Prostate gland (tissue), 2 donors: Measurements from ENCODE around the gene TEAD3. TPM values are rescaled to one million over a fixed set of nuclear protein-coding genes. Genes with fewer than 3 reads are reported as not detected.

Experiments
- DNase-seq: peaks from one replicate; pipeline ENCODE4 v3.0.0-alpha.2; 2019; ENCODE audit warnings: low spot score
- H3K27ac ChIP-seq, 2 donors: fragments of 200-600 bp; sonication (generic); 2 replicates each; pipeline ENCODE4 v1.5.1; 2017 to 2019
- H3K27me3 ChIP-seq: fragments of 200-600 bp; sonication (generic); replicated peaks from 2 replicates; pipeline ENCODE4 v1.5.1; 2019; ENCODE audit not compliant: insufficient read depth
- H3K36me3 ChIP-seq, 2 donors: fragments of 200-600 bp; sonication (generic); 1 replicate in 1 of 2; 2 replicates in 1 of 2; pipeline versions ENCODE4 v1.5.1 to v1.8.1; 2017 to 2019
- H3K4me1 ChIP-seq: fragments of 200-600 bp; sonication (generic); replicated peaks from 2 replicates; pipeline ENCODE4 v1.5.1; 2019
- H3K4me3 ChIP-seq, 2 donors: fragments of 200-600 bp; sonication (generic); 2 replicates each; pipeline ENCODE4 v1.5.1; 2017 to 2019
- H3K9me3 ChIP-seq: fragments of 200-600 bp; sonication (generic); 2 replicates; pipeline ENCODE4 v1.5.1; 2017
- CTCF ChIP-seq, 4 experiments: fragments of 200-600 bp in 2 of 4; fragments of 450-650 bp in 2 of 4; sonication (generic) in 2 of 4; IDR thresholded peaks; 1 replicate in 3 of 4; 2 replicates in 1 of 4; pipeline ENCODE4 v1.5.1; 2016 to 2019; ENCODE audit warnings: antibody characterized with exemption in 4 of 4, mild to moderate bottlenecking in 2 of 4, moderate library complexity in 2 of 4
- POLR2A ChIP-seq: fragments of 450-650 bp; IDR thresholded peaks from one replicate; pipeline ENCODE4 v1.6.1; 2016; ENCODE audit warnings: antibody characterized with exemption, mild to moderate bottlenecking
- POLR2AphosphoS5 ChIP-seq: sonication (generic); formaldehyde crosslinking; IDR thresholded peaks from one replicate; pipeline ENCODE4 v1.6.1; 2017; ENCODE audit warnings: antibody characterized with exemption
- WGBS: methylation state at CpG from one replicate; pipeline ENCODE4 v1.1.5; 2018; 5-methylcytosine and 5-hydroxymethylcytosine counted together
- intact Hi-C: fragments of 100-400 bp; cut with DNase I; formaldehyde crosslinking; loops from one replicate; pipeline ENCODE4 v1.14.2; 2022
- total RNA-seq, 2 donors: library from RNA; depleted of rRNA; stranded (reverse); fragments of >200 nt; gene quantifications; one replicate each; pipeline ENCODE4 v1.1.0, GENCODE V29; 2016

TEAD3 gene
- total RNA-seq, 2 donors from 2014 or later = 34.1 to 41.1 TPM

- intact Hi-C loops = no loop called here
- Histone ChIP-seq H3K9me3 (no peaks in the 10 kb centered on the region), H3K27ac (no peak overlapping the region), H3K4me3 (no peak overlapping the region), H3K36me3 (no peaks in the 10 kb centered on the region), H3K27me3 (no peaks in the 10 kb centered on the region), H3K4me1 (no peaks in the 10 kb centered on the region)
- TF ChIP-seq POLR2A (no peak), POLR2AphosphoS5 (no peak), CTCF (IDR thresholded peaks at IDR 0.05) (no peak)
- 73% methylated on average over 2 of the region's 2 CpGs for WGBS
- DNase-seq = no peak
Measured at GRCh38 chr6:35508027-35508426, 11.1 kb upstream of the TEAD3 start.

- DNase-seq = no peak
- no peaks in the 10 kb centered on the region for H3K4me1 ChIP-seq
- H3K36me3 ChIP-seq = no peaks in the 10 kb centered on the region
- WGBS = 100% methylated on average over 2 of the region's 2 CpGs
- intact Hi-C loops = no loop called here
- no peak overlapping the region for H3K27ac ChIP-seq
- H3K27me3 ChIP-seq = no peaks in the 10 kb centered on the region
- H3K4me3 ChIP-seq = no peak overlapping the region
- H3K9me3 ChIP-seq = no peaks in the 10 kb centered on the region
- TF ChIP-seq POLR2A = no peak
- no peak for TF ChIP-seq POLR2AphosphoS5
- no peak for TF ChIP-seq CTCF (IDR thresholded peaks at IDR 0.05)
Measured at GRCh38 chr6:35507221-35507620, 10.3 kb upstream of the TEAD3 start.

- Histone ChIP-seq H3K4me3 (no peak overlapping the region), H3K27ac (no peak overlapping the region), H3K27me3 (no peaks in the 10 kb centered on the region), H3K9me3 (no peaks in the 10 kb centered on the region), H3K4me1 (no peaks in the 10 kb centered on the region), H3K36me3 (no peaks in the 10 kb centered on the region)
- no peak for DNase-seq
- intact Hi-C loops = no loop called here
- 94% methylated on average over 3 of the region's 3 CpGs for WGBS
- TF ChIP-seq CTCF (IDR thresholded peaks at IDR 0.05) (no peak), POLR2AphosphoS5 (no peak), POLR2A (no peak)
Measured at GRCh38 chr6:35506536-35506935, 9.7 kb upstream of the TEAD3 start.

- H3K4me1 ChIP-seq = no peaks in the 10 kb centered on the region
- H3K27me3 ChIP-seq = no peaks in the 10 kb centered on the region
- no peaks in the 10 kb centered on the region for H3K36me3 ChIP-seq
- DNase-seq = no peak
- 30% methylated on average over 14 of the region's 21 CpGs for WGBS
- no peak overlapping the region for H3K27ac ChIP-seq
- TF ChIP-seq POLR2AphosphoS5 (no peak), CTCF (IDR thresholded peaks at IDR 0.05) (no peak), POLR2A (no peak)
- intact Hi-C loops = no loop called here
- no peaks in the 10 kb centered on the region for H3K9me3 ChIP-seq
- no peak overlapping the region for H3K4me3 ChIP-seq
Measured at GRCh38 chr6:35505999-35506412, 9.1 kb upstream of the TEAD3 start.

- WGBS = 32% methylated on average over 15 of the region's 15 CpGs
- no peak for DNase-seq
- TF ChIP-seq POLR2AphosphoS5 (no peak), POLR2A (no peak), CTCF (IDR thresholded peaks at IDR 0.05) (no peak)
- no peaks in the 10 kb centered on the region for H3K27me3 ChIP-seq
- no peaks in the 10 kb centered on the region for H3K36me3 ChIP-seq
- intact Hi-C loops = no loop called here
- H3K27ac ChIP-seq = no peak overlapping the region
- no peak overlapping the region for H3K4me3 ChIP-seq
- no peaks in the 10 kb centered on the region for H3K9me3 ChIP-seq
- no peaks in the 10 kb centered on the region for H3K4me1 ChIP-seq
Measured at GRCh38 chr6:35503534-35503933, 6.7 kb upstream of the TEAD3 start.
